Upper lobe of left lung (tissue), 4 donors: Measurements from ENCODE around the gene PCDHGC3.

Experiments
- EP300 ChIP-seq, 4 donors: sonication (generic); formaldehyde crosslinking; IDR thresholded peaks; one replicate each; pipeline ENCODE4 v1.5.1; 2017; ENCODE audit warnings: antibody characterized with exemption in 4 of 4, control low read depth in 2 of 4
- POLR2A ChIP-seq, 4 donors: fragments of 450-650 bp; IDR thresholded peaks; one replicate each; pipeline ENCODE4 v1.5.1; 2016 to 2017; ENCODE audit warnings: antibody characterized with exemption in 4 of 4, mild to moderate bottlenecking in 2 of 4
- POLR2AphosphoS5 ChIP-seq, 2 donors: sonication (generic); formaldehyde crosslinking; IDR thresholded peaks; one replicate each; pipeline ENCODE4 v1.5.1; 2017; ENCODE audit warnings: antibody characterized with exemption in 2 of 2
- TF ChIP-seq, protein P1 (sequence below), 6 experiments: fragments of 450-650 bp in 4 of 6; fragments of 200-600 bp in 2 of 6; sonication (generic) in 2 of 6; IDR thresholded peaks; one replicate each; pipeline ENCODE4 v1.5.1; 2016 to 2019; ENCODE audit warnings: antibody characterized with exemption in 6 of 6

DNA sequence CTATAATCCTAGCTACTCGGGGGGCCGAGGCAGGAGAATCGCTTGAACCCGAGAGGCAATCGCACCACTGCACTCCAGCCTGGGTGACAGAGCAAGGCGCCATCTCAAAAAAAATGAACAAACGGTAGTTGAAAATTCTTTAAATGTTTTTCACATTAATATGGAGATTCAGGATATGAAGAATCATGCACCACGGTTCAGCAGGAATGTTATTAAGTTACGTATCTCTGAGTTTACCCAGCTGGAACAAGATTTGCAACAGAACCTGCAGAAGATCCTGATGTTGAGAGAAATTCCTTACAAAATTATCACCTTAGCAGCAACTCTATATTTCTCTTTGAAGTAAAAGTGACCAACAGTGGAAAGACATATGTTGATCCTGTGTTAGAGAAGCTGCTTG, 35.4 kb upstream of the PCDHGC3 start:
- TF ChIP-seq POLR2AphosphoS5 (IDR thresholded peaks at IDR 0.05) (no peak), POLR2A (IDR thresholded peaks at IDR 0.05) (no peak), EP300 (IDR thresholded peaks at IDR 0.05) (no peak)
- TF ChIP-seq, protein P1, sequence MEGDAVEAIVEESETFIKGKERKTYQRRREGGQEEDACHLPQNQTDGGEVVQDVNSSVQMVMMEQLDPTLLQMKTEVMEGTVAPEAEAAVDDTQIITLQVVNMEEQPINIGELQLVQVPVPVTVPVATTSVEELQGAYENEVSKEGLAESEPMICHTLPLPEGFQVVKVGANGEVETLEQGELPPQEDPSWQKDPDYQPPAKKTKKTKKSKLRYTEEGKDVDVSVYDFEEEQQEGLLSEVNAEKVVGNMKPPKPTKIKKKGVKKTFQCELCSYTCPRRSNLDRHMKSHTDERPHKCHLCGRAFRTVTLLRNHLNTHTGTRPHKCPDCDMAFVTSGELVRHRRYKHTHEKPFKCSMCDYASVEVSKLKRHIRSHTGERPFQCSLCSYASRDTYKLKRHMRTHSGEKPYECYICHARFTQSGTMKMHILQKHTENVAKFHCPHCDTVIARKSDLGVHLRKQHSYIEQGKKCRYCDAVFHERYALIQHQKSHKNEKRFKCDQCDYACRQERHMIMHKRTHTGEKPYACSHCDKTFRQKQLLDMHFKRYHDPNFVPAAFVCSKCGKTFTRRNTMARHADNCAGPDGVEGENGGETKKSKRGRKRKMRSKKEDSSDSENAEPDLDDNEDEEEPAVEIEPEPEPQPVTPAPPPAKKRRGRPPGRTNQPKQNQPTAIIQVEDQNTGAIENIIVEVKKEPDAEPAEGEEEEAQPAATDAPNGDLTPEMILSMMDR (IDR thresholded peaks at IDR 0.05) = no peak
